K562 (cell line): Measurements from ENCODE around the gene CDC20B.

ENCODE experiments used
- EHMT2 ChIP-seq: fragments of 450-650 bp; IDR thresholded peaks from 2 replicates; pipeline ENCODE4 v1.6.1; 2018; ENCODE audit warnings: antibody characterized with exemption
- EZH2 ChIP-seq: IDR thresholded peaks from 2 replicates; pipeline ENCODE4 v1.6.1; 2012; ENCODE audit warnings: low read depth, mild to moderate bottlenecking, inconsistent platforms, low read length, borderline replicate concordance
- GABPB1 ChIP-seq: sonication (generic); formaldehyde crosslinking; IDR thresholded peaks from 2 replicates; pipeline ENCODE4 v1.8.0; 2022; ENCODE audit warnings: mild to moderate bottlenecking, missing genetic modification reagents
- POLR2G ChIP-seq: fragments of 200-400 bp; formaldehyde crosslinking; IDR thresholded peaks from 2 replicates; pipeline ENCODE4 v1.6.1; 2017; ENCODE audit warnings: low read depth, mild to moderate bottlenecking, antibody characterized with exemption, low read length, moderate library complexity
- STAG1 ChIP-seq: sonication (generic); formaldehyde crosslinking; IDR thresholded peaks from 2 replicates; pipeline ENCODE4 v1.5.0; 2020; ENCODE audit warnings: missing genetic modification reagents, borderline replicate concordance
- TF ChIP-seq, protein P1 (sequence below): fragments of 250-450 bp; sonication (Bioruptor Pico); IDR thresholded peaks from 2 replicates; pipeline ENCODE4 v1.4.0; 2020; ENCODE audit warnings: mild to moderate bottlenecking, moderate library complexity
- TF ChIP-seq, protein P2 (sequence below): sonication (generic); formaldehyde crosslinking; IDR thresholded peaks from 2 replicates; pipeline ENCODE4 v1.8.0; 2022; ENCODE audit warnings: missing genetic modification reagents, mild to moderate bottlenecking, moderate library complexity, borderline replicate concordance

DNA sequence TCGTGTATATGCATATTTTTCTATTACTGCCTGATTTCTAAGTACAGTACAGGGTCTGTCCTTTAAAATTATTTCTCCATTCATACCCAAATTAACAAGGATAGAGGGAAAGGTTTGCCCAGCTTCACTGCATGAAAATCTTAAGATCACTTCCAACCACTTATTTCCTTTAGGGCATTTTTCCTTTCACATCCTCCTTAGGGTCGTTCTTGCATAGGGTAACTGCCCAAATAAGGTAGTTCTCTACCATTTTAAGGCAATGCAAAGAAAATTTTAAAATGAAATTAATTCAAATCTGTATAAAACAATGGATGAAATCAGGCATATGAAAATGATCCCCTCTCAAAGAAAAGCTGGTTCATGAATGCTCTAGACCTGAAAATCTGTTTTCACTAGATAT lies 4.1 kb upstream of the CDC20B start:
- no peak for TF ChIP-seq GABPB1 (CRISPR knock-in tag)
- TF ChIP-seq POLR2G: no peak
- TF ChIP-seq, protein P1, sequence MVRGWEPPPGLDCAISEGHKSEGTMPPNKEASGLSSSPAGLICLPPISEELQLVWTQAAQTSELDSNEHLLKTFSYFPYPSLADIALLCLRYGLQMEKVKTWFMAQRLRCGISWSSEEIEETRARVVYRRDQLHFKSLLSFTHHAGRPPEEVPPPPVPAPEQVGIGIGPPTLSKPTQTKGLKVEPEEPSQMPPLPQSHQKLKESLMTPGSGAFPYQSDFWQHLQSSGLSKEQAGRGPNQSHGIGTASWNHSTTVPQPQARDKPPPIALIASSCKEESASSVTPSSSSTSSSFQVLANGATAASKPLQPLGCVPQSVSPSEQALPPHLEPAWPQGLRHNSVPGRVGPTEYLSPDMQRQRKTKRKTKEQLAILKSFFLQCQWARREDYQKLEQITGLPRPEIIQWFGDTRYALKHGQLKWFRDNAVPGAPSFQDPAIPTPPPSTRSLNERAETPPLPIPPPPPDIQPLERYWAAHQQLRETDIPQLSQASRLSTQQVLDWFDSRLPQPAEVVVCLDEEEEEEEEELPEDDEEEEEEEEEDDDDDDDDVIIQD: no peak
- TF ChIP-seq EZH2: no peak
- TF ChIP-seq, protein P2, sequence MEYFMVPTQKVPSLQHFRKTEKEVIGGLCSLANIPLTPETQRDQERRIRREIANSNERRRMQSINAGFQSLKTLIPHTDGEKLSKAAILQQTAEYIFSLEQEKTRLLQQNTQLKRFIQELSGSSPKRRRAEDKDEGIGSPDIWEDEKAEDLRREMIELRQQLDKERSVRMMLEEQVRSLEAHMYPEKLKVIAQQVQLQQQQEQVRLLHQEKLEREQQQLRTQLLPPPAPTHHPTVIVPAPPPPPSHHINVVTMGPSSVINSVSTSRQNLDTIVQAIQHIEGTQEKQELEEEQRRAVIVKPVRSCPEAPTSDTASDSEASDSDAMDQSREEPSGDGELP (CRISPR knock-in tag): no peak
- no peak for TF ChIP-seq STAG1 (CRISPR knock-in tag)
- TF ChIP-seq EHMT2: no peak
